CD4-positive, alpha-beta T cell treated with Interleukin-15 for 4 hours (primary cell): Measurements from ENCODE around the gene AGAP1.

Experiments
- DNase-seq: peaks from one replicate; pipeline ENCODE4 v3.0.0-alpha.2; 2020; ENCODE audit warnings: low spot score

Gene AGAP1

DNA sequence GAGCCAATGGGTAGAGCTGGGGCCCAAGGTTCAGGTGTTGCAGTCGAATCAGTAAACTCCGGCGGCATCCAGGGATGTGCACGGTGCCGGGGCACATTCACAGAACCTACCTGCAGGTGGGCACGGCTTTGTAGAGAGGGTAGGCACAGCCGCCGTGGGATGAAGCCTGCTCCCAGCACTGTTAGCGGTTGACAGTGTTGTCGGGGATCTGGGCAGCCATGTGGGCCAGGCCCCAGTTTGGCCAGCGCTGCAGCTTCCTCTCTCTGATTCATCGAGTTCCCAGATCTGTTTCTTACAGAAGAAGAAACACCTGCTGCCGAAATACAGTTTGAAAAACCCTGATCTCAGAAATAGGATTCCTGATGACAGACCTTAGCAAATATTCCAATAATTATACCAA, 274.8 kb downstream of the AGAP1 start:
- no peak for DNase-seq

DNA sequence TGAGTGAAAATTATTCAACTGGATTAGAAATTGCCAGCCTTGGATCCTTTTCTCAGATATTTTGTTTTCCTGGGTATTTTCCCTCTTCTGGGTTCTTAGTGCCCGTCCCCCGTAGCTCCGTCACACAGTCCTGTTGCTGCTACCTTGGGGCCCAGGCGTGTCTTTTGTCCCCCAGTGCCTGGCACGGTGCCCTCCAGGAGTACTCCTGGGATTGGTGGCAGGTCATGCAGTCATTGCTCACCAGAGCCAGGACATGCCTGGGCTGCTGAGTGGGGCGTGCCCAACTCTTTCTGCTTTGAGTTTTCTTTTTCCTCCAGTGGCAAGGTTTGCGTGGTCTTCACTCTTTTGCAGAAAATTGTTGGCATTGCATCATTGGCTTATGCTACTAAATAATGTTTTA, 275.2 kb downstream of the AGAP1 start:
- DNase-seq = no peak

DNA sequence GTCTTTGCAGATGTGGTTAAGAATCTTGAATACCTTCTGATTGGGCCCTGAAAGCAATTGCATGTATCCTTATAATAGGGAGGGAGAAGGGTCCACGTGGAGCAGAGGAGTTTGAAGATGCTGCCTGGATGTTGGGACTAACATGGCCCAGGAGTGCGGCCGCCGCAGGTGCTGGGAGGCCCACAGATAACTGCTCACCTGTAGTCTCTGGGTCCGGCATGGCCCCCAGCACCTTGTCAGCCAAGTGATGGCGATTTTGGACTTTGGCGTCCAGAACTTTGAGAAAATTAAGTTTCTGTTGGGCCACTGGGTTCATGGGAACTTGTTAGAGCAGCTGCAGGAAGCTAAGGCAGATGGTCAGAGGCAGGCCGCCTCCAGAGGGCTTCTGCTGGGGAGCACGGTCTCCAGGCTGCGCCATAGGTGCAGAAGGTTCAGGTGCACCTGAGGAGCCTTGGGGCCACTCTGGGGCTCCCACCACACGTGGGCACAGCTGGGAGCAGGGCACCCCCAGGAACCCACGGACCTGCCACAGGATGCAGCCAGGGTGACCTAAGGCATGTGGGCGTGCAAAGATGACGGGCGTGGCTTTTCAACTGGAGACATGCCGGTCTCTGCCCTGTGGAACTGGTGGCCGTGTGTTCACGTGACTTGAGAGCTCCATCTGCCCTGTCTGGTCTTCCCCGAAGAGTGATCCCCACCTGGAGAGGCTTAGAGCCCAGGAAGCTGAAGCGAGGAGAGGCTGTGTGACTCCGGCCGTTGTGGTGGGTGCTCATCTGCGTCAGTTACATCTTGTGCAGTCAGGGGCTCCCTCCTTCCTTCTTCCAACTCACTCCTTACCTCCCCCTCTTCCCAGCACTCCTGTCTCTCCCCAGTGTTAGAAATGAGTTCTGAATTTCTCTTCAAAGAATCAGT, 277.3 kb downstream of the AGAP1 start:
- DNase-seq = no peak

DNA sequence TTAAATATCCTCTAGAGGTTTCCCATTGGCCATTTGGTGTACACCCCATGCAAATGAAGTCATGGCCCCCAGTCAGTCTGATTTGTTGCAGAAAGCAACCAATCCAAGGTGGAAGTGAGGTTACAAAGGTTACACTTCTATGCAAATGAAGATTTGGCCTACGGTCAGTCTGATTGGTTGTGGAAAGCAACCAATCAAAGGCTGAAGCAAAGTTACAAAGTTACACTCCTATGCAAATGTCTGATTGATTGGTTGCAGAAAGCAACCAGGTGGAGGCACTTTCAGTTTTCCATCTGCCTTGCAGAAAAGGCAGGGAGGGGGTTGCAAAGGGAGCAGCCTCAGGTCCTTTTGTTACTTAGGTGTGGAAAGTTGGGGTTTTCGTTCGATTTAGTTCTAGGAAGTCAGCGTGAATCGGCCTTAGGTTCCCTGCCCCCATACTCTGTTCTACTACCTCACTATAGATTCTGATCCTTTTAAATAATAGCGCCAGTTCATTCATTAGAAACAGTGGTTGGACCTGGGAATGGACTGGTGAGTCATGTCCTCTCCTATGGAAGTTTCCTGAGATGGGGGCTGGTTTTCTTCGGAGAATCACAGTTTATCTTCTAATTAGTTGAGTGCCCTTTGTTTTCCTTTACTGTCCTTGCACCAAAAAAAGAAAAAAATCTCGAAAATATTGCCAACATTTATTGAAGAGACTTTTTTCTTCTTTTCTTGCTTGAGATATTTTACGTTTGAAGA, 279.5 kb downstream of the AGAP1 start:
- no peak for DNase-seq

DNA sequence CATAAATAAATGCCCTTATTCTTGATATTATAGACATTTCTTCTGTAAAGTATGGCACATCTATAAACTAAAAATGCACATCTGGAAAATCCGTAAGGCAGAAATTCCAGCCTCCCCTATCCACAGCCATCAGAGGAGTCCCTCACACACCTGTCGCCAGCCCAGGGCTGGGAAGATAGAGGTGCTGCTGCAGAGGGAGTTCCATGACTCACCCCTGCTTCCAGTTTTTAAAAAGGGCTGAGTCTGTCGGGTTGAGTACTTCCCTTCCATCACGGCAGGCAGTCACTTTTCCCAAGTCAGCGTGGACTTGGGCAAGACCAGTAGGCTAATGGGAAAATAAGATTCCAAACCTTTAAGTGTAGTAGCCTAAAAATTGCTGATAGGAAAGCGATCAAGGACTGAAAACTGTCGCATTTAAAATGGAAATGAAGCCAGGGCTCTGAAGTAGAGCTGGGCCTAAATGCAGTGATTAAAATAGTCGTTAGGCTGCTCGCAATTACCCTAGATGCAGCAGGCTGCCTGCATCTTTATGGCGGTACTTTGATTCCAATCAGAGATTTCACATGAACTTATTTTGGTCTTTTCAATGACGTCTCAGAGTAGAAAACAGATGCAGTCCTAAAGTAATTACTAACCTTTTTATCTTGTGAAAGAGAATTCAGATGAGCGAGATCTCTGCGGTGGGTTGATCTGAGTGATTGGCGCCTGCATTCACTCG, 280.5 kb downstream of the AGAP1 start:
- no peak for DNase-seq

DNA sequence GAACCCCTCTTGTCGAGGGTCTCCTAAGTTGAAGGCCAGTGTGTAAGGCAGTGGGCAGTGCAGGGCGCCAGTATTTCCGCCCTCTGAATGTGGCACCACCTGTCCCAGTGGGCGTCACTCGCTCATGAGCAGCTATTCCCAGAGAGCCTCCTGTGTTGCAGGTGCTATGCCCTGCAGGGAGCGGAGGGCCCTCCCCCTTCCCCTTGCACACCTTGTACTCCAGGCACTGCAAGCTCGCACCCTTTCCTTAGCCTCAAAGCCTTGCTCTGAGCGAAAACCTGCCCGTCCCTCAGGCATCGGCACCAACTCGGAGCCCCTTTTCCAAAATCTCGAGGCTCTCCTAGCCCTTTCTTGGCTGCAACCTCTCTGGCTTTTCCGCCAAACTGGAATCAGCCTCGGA, 282.7 kb downstream of the AGAP1 start:
- no peak for DNase-seq

DNA sequence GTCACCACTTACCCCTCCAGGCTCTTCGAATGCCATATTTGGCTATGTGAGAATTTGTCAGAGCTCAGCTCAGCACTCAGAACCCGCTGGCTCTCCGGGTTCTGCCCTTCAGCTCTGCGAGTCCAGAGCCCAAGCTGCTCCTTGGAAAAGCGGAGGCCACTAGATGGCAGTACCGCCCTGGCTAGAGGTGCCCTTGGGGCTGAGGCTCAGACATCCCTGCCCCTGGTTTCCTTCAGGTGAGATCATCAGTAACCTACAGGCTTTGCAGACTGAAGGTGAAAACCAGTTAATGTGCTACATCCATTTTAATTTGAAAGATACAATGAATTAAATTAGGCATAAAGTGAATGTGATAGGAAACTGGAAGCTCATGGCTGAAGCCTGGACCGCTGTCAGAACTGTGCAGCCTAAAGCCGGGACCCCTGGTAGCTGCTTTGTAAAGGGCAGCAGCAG, 285.6 kb downstream of the AGAP1 start:
- peak; percentile 28 for DNase-seq

DNA sequence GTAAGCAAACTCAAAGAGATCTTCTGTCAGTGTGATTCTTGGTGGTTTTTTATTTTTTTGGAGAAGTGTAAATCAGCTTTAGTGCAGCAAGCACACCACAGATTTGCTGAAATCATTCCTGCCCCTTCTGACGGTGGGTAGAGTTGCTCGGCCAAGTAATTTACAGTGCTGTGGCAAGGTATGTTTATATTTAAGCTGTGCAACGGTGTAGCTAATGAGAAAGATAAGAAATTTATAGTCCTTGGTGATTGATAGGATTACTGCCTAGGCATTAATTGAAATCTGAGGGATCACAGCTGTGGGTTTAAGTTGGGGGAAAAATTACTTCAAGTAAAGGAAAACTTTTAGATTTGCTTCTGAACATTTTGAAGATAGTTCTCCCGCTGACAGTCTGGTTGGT, 286.6 kb downstream of the AGAP1 start:
- DNase-seq = no peak

DNA sequence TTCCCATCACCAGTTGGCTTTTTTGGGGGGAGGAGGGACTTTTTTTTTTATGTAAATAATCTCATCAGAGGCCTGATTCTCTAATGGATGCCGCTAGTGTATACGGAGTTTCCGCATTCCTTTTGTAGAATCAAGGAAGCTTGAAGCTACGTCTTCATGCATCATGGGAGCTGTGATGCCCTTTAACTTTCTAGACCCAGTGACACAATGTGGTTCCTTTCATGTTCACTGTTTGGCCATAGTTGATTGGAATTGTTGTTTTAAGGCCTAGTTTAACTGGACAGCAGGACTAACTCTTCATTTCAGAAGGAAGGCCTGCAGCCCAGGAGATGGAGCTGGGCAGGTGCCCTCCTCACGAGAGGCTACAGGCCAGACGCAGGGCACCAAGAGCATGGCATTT, 287.9 kb downstream of the AGAP1 start:
- DNase-seq = no peak

DNA sequence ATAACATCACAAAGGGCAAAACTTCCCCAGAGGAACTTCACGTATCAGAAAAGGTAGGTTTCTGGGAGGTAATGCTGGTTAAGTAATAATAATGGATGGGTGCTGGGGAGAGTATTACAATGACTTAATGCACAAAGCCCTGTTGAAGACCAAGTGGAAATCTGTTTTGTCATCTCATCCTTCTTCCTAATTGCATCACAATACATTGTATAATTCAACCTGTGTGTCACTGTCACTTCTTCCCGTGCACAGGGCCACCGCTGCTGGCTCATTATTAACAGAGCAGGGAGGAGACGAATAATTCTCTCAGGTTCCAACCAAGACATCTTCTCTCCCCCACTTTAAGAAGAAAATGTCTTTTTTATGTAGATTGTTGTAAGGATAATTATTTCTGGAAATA, 290.9 kb downstream of the AGAP1 start:
- no peak for DNase-seq

DNA sequence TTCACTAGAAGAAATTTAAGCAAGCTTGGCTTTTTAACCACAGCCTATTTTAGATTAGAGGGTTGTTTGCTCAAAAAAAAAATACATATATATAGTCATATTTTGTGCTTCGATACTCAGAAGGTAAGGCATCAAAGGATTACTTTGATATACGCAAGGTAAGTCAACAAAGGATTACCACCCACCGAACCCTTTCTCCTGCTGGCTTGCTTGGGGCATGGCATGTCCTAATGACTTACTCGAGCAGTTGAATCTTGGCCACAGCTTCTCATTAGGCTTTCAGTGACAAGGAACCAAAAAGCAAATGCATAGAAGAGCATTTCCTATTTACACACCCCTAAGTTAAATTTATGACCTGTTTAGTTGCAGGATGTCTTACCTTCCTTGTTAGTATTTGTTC, 295.7 kb downstream of the AGAP1 start:
- no peak for DNase-seq

DNA sequence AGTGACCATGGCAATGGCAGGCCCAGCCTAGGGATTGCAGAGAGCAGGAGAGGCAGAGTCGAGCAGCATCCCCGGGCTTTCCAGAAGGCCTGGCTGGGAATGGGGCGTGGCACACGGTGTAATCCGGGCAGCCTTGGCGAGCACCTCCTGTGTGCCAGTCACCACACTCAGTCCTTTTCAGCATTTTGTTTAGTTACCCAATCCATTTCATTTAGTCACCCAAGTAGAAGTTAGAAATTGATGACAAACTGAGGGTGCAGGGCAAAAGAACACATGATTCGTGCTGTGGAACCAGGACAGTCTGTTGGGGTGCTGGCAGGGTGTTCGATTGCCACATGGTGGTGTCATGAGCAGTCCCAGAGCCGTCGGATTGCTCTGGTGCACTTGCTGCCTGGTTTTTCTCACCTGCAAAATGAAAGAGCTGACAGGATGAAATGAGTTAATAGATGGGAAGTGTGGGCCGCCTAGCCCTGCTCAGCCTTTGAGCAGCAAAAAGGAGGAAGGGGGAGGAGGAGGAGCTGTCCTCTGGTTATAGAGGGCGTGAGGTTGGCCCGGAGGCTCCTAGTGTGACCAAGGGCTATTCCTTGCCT, 299.4 kb downstream of the AGAP1 start:
- no peak for DNase-seq

DNA sequence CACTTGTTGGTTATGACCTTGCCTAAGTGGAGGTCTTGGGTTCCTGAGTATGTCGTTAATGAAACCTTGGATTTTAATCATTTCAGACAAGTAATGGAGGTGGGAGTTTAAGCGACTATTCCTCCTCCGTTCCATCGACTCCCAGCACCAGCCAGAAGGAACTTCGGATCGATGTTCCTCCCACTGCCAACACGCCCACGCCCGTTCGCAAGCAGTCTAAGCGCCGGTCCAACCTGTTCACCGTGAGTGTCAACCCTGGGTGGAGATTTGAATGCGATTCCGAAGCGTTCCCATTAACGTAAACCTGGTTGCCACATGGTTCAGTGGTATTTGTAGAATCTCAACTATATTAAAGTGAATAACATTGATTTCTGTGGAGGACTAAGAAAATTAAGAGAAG, 305.4 kb downstream of the AGAP1 start:
- DNase-seq = no peak

DNA sequence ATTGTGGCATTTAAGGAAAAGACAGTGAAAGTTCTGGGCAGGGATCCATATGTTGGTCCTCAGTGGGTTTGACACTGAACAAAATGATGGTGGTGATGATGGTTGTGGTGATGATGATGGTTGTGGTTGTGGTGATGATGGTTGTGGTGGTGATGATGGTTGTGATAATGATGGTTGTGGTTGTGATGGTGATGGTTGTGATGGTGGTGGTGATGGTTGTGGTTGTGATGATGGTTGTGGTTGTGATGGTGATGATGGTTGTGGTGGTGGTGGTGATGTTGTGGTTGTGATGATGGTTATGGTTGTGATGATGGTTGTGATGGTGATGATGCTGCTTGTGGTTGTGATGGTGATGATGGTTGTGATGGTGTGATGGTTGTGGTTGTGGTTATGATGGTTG, 308.7 kb downstream of the AGAP1 start:
- no peak for DNase-seq

DNA sequence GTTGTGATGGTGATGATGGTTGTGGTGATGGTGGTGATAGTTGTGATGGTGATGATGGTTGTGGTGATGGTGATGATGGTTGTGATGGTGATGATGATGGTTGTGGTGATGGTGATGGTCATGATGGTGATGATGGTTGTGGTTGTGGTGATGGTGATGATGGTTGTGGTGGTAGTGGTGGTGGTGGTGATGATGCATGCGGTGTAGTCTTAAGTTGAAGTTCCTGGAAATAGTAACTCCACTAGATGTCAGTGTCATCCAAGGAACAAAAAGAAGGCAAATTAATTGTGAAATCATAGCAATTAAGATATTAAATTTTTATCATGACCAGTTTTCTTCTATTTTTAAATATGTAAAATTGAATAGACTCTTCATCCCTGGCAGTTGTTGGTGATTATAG, 309.2 kb downstream of the AGAP1 start:
- DNase-seq = no peak

DNA sequence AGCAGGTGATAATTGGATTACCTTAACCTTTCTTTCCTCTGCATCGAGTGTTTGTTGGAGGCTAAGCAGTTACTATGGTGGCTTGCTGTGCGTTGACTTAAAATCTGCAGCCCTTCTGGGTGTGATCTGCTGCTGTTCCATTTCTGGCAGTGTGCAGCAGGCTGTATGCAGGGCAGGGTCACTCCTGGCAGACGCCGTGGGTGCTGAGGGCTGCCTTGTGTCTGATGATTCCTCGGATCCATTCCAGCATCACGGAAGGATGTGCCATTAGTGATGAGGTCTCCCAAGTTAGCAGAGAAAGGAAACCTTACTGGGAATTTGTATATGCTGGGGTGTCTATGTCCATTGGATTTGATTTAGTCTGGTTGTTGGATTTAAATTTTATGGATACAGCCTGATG, 310.8 kb downstream of the AGAP1 start:
- no peak for DNase-seq

DNA sequence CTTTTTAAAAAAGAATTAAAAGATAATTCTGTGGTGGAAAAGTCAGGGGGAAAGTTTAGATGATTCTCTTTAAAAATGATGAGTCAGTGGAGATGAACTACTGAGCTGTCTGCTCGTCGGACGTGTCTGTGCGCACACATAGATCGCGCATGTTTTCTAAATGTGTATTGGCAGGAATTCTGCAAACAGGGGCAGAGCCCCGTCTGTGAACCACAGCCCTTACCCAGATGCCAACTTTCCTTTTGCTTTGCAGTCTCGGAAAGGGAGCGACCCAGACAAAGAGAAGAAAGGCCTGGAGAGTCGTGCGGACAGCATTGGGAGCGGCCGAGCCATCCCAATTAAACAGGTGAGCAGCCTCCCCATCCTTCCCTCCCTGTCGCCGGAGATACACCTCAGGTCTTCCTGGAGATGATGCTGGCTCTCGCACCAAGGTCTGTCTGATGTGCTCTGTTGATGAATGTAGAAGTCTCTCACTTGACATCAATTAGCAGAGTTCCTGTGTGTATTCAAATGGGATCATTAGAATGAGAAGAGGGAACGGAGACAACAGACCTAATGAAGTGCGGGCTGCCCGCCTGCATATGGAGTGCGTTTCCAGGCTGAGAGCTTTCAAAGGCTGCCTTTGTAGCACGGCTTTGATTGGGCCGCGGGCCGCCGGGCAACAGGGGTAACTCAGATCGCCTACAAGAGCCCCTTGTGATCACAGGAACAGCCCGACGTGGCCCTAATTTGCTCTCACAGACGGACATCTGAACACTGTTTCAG, 313.3 kb downstream of the AGAP1 start:
- DNase-seq = no peak

DNA sequence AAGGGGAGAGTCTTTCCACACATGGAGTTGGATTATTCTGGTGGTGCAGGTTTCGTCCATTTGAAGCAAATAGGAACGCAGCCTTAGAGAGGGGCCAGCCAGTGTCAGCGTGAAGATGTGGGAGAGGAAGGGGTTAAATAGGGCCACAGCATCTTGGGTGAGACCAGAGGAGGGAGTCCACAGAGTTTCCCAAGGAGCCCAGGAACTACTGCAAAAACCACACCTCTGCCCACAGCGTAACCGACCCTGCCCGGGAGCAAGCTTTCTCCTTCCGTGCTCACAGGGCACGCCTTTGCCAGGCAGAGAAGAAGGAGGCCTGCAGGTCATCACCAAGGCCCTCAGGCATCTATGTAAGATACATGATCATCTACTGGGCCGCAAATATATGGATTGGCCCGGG, 314.5 kb downstream of the AGAP1 start:
- no peak for DNase-seq

DNA sequence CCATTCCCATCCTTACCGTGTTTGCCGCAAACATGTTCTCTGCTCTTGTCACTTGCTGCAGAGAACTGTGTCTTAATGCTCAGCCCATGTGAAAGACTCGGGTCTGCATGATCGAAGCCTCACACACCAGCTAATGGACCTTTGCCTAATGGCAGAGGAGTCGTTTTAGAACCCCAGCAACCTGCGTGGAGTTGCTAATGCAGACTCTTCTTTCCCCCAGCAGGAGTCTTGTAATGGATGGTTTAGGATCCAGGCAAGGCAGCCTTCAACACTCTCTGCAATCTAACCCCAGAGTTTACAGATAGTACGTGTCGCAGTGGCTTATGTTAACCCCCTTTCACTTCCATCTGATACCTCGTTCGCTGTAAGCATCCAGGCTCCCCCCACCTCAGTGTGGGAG, 316.4 kb downstream of the AGAP1 start:
- DNase-seq = no peak

DNA sequence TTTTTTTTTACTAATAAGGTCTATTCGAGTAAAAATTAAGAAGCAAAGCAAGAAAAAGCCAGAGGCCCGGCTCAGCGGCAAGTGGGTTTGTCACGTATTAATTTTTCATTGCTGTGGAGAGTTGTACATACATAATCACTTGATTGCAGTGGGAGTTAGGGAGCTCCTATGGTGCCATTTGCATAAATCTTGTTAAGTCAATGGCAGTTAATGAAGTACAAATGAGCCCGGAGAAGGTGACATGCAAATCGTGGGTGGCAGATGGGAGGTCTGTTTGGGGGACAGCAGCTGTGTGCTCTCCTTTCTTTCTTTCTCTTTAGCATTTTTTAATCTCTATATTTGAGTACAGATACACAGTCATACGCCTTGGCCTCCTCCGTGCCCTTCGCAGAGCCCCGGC, 317.0 kb downstream of the AGAP1 start:
- no peak for DNase-seq

DNA sequence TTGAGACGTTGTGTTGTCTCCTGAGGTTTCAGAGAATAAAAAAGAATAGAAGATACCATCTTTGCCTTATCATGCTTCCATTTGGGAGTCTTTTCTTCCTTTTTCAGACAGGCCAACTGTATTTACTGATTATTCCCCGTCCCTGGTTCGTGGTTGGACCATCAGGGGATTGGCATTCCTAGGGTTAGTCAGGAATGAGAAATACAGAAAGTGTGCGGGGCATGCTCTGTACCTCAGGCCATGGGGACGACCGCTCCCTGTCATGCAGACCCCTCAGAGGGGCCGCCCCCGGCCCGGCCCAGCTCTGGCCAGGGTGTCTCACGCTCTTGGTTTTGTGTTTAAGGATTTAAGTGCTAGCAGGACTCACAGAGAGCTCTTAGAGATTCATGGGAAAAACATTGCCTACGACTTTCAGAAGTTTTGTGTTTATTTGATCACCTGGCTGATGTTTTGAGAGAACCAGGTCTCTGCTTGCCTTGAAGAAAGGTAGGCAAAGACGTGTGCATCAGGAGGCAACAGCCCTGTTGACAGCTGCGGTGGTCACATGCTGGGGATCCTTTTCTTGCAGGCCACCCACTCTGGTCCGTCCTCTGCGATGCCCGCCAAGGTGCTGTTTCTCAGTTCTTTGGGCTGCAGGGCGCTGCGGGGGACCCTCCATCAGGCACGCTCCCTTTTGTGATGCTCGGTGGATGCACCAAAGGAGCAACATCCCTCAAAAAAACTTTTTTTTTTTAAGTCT, 317.8 kb downstream of the AGAP1 start:
- DNase-seq = no peak
